Measurements from ENCODE around the gene SCN9A.

DNA sequence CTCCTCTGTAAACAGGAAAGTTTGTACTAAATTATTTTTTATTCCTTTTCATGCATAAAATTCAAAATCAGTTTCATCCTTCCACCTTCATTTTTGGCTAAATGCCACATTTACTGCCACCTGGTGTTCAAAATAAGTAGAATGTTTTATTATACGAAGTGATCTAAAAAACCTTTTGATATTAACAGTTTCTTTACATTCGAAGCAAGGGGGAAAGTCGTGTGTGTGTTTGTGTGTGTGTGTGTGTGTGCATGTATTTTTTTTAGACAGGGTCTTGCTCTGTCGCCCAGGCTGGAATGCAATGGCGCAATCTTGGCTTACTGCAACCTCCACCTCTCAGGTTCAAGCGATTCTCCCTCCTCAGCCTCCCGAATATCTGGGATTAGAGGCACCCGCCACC lies 9.0 kb upstream of the SCN9A start:
- peak in 4 of 6 experiments; percentile 23 to 53 (median 40) for TF ChIP-seq CTCF (IDR thresholded peaks at IDR 0.05)
- TF ChIP-seq POLR2A (IDR thresholded peaks at IDR 0.05): no peak
- TF ChIP-seq POLR2AphosphoS5 (IDR thresholded peaks at IDR 0.05): no peak
- no peak for TF ChIP-seq EP300 (IDR thresholded peaks at IDR 0.05)

Data from upper lobe of left lung (tissue), 4 donors.